Epithelial cell of proximal tubule (primary cell): ENCODE results near the gene NFATC4. TPM values are rescaled to one million over a fixed set of nuclear protein-coding genes. Genes with fewer than 3 reads are reported as not detected.

ENCODE experiments used
- DNase-seq: peaks from one replicate; pipeline ENCODE4 v3.0.0-alpha.2; 2011; ENCODE audit warnings: low read depth
- H3K4me3 ChIP-seq: 2 replicates; pipeline ENCODE4 v1.5.1; 2011; ENCODE audit warnings: low read depth, mild to moderate bottlenecking, low read length
- total RNA-seq: library from RNA; depleted of rRNA; stranded (reverse); fragments of >200 nt; gene quantifications from 2 replicates; pipeline ENCODE4 v1.2.3, GENCODE V29; 2015
- TF ChIP-seq, protein P1 (sequence below): conservative IDR thresholded peaks from 2 replicates; pipeline ENCODE4 v1.5.1; 2012; ENCODE audit warnings: low read depth, mild to moderate bottlenecking, low read length

NFATC4 gene
- total RNA-seq, 1 donor from 2014 or later: 30.2 TPM

DNA sequence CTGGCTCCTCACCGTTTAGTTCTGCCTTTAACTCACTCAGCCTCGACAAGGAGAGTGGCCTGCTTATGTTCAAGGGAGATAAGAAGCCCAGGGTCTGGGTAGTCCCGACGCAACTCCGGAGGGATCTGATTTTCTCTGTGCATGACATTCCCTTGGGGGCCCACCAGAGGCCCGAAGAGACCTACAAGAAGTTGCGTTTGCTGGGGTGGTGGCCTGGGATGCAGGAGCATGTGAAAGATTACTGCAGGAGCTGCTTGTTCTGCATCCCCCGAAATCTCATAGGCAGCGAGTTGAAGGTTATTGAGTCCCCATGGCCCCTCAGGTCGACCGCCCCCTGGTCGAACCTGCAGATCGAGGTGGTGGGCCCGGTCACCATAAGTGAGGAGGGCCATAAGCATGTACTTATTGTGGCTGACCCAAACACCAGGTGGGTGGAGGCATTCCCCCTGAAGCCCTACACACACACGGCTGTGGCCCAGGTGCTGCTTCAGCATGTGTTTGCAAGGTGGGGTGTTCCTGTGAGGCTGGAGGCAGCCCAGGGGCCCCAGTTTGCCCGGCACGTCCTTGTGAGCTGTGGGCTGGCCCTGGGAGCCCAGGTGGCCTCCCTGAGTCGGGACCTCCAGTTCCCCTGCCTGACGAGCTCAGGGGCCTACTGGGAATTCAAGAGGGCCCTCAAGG lies 48.4 kb downstream of the NFATC4 start:
- TF ChIP-seq, protein P1, sequence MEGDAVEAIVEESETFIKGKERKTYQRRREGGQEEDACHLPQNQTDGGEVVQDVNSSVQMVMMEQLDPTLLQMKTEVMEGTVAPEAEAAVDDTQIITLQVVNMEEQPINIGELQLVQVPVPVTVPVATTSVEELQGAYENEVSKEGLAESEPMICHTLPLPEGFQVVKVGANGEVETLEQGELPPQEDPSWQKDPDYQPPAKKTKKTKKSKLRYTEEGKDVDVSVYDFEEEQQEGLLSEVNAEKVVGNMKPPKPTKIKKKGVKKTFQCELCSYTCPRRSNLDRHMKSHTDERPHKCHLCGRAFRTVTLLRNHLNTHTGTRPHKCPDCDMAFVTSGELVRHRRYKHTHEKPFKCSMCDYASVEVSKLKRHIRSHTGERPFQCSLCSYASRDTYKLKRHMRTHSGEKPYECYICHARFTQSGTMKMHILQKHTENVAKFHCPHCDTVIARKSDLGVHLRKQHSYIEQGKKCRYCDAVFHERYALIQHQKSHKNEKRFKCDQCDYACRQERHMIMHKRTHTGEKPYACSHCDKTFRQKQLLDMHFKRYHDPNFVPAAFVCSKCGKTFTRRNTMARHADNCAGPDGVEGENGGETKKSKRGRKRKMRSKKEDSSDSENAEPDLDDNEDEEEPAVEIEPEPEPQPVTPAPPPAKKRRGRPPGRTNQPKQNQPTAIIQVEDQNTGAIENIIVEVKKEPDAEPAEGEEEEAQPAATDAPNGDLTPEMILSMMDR: no peak

DNA sequence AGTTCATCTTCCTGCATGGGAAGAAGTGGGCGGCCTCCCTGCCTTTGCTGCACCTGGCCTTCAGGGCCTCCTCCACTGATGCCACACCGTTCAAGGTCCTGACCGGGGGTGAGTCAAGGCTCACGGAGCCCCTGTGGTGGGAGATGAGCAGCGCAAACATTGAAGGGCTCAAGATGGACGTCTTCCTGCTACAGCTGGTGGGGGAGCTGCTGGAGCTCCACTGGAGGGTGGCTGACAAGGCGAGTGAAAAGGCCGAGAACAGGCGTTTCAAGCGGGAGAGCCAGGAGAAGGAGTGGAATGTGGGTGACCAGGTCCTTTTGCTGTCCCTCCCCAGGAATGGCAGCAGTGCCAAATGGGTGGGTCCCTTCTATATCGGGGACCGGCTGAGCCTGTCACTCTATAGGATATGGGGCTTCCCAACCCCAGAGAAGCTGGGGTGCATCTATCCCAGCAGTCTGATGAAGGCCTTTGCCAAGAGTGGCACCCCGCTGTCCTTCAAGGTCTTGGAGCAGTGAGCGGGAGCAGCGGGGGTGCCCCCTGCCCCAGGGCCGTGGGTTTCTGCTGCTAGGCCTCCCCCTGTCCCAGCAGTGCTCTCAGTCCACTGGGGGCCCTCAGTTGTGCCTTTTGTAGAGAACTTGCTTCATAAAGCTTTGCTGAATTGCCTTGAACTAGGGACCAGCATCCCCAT lies 49.1 kb downstream of the NFATC4 start:
- no peak for DNase-seq
- no peak overlapping the region for H3K4me3 ChIP-seq
- TF ChIP-seq, protein P1: no peak

More for the DNA sequence above, 48.4 kb downstream of the NFATC4 start:
- DNase-seq: no peak
- no peak overlapping the region for H3K4me3 ChIP-seq

DNA sequence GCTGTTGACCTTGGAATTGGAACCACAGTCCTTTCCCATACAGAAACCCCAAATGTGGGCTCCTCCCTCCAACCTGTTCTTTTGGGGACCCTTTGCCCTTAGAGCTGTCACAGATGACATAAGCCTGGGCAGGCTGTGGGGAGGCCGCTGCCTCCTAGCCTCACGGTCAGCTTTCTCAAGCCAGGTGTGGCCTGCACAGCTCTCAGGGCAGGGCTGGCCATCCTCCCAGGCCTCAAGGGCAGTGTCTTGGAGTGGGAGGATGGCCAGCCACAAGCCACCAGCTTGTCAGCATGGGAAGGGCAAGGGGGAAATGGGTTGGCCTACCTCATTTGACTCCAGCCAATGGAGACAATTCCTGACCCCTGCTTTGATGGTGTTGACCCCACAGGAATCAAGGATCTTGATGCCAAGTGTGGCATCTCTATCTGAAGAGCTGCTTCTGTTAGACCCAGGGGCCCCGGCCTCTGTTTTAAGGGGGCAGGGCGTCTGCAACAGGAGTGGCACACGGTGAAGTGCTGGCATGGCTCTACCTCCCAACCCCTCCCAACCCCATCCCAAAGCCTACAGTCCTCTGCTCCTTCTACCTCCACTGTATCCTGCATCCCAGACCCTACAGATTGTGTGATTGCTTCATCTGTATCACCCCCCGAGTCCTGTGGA lies 50.0 kb downstream of the NFATC4 start:
- no peak overlapping the region for H3K4me3 ChIP-seq
- no peak for DNase-seq
- TF ChIP-seq, protein P1: no peak

DNA sequence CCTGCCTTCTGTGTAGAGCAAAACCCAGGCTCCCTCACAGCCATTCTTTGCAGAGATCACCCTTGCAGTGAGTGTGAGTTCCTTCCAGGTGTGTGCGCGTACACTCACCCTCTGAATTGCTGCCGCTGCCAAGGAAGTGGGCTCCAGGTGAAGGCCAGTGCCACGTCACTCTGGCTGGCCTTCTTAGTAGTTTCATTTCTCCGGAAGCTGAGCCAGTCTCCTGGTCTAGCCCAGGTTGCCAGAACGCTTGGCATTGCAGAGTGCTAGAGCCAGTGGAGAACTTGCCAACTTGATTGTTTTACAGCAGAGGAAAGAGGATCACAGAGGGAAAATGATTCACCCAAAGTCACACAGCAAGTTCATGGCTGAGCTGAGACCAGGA lies 50.5 kb downstream of the NFATC4 start:
- TF ChIP-seq, protein P1: no peak
- H3K4me3 ChIP-seq: no peak overlapping the region
- no peak for DNase-seq

DNA sequence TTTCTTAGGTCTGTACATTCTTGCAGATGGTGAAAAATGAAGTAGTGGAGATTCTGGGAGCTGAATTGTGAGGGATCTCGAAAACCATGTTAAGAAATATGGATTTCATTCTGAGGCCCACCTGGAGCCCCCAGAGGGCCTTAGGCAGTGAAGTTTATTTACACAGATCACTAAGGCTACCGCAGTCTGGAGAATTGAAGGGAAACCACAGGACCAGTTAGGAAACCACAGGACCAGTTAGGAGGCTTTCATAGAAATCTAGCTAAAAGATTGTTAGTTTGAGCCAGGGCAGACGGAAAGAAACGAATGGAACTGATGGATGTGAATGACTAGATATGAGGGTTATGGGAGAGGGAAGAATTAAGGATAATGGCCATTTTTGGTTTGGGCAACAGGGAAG lies 54.3 kb downstream of the NFATC4 start:
- DNase-seq: no peak
- no peak overlapping the region for H3K4me3 ChIP-seq
- TF ChIP-seq, protein P1: no peak

DNA sequence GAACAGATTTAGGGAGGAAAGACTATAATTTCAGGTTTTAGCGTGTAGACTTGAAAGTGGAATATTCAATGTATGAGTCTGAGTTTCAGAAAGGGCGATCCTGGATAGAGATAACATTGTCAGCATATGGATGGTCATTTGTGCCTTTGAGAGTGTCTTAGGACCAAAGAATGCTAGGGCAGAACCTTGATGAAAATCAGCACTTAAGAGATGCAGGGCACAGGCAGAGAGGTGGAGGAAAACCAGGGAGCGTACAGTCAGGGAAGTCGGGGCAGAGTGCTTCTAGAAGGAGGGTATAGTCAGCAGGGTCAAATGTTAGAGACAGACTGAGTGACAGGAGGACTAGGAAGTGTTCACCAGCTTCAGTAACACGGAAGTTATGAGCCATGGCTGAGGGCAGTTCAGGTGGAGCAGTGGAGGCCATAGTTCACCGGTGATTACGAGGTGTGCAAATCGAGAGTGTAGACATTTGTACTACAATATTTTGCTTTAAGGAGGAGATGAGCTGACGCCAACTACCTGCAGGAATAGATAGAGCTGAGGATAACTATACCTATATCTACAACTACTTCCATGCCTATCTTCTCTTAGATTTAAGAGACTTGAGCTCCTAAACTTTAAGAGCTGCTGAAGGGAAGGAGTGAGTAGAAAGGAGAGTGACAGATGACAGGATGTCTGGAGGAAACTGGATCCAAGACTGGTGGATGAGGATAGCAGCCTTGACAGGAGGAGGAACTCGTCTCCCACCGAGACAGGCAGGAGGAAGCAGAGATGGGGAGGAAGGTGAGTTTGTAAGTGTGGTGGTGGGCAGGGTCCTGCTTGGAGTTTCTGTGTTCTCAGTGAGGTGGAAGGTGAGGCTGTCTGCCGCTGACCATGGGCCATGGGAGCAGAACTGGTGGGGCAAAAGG lies 55.0 kb downstream of the NFATC4 start:
- H3K4me3 ChIP-seq: no peak overlapping the region
- DNase-seq: no peak
- TF ChIP-seq, protein P1: no peak
